HG02759 (cell line): ENCODE results near the gene NDST1.

Source experiments
- ATAC-seq: cut with Tn5 transposase; IDR thresholded peaks from one replicate; pipeline ENCODE4 v1.9.1; 2021; ENCODE audit warnings: mild to moderate bottlenecking, moderate library complexity; ENCODE audit not compliant: unreplicated experiment

Gene NDST1

GRCh38 chr5:150521939-150522503, 14.1 kb downstream of the NDST1 start:
- ATAC-seq: no peak

- no peak for ATAC-seq
Measured at GRCh38 chr5:150522504-150523414, 14.8 kb downstream of the NDST1 start.

GRCh38 chr5:150523472-150524350, 15.8 kb downstream of the NDST1 start:
- no peak for ATAC-seq

- no peak for ATAC-seq
Measured at GRCh38 chr5:150525163-150525562, 17.2 kb downstream of the NDST1 start.

GRCh38 chr5:150525781-150526180, 17.9 kb downstream of the NDST1 start:
- ATAC-seq: no peak

- no peak for ATAC-seq
Measured at GRCh38 chr5:150527038-150527437, 19.1 kb downstream of the NDST1 start.

GRCh38 chr5:150527808-150528207, 19.9 kb downstream of the NDST1 start:
- no peak for ATAC-seq

GRCh38 chr5:150528924-150529546, 21.1 kb downstream of the NDST1 start:
- ATAC-seq: no peak

- no peak for ATAC-seq
Measured at GRCh38 chr5:150529555-150529954, 21.6 kb downstream of the NDST1 start.

- no peak for ATAC-seq
Measured at GRCh38 chr5:150530423-150530822, 22.5 kb downstream of the NDST1 start.

GRCh38 chr5:150530951-150531588, 23.1 kb downstream of the NDST1 start:
- no peak for ATAC-seq

- no peak for ATAC-seq
Measured at GRCh38 chr5:150531686-150532085, 23.8 kb downstream of the NDST1 start.

GRCh38 chr5:150532151-150532550, 24.2 kb downstream of the NDST1 start:
- ATAC-seq: no peak

- ATAC-seq: no peak
Measured at GRCh38 chr5:150532996-150533395, 25.1 kb downstream of the NDST1 start.

GRCh38 chr5:150534811-150535210, 26.9 kb downstream of the NDST1 start:
- no peak for ATAC-seq

GRCh38 chr5:150535611-150536010, 27.7 kb downstream of the NDST1 start:
- no peak for ATAC-seq

GRCh38 chr5:150538007-150538917, 30.3 kb downstream of the NDST1 start:
- ATAC-seq: no peak

GRCh38 chr5:150539206-150539605, 31.3 kb downstream of the NDST1 start:
- no peak for ATAC-seq

- no peak for ATAC-seq
Measured at GRCh38 chr5:150540042-150540441, 32.1 kb downstream of the NDST1 start.
